NT2/D1 (cell line): ENCODE data around the gene MBD3L2.
"Not testable (repeated sequence)": the region's sequence is repeated elsewhere in the genome, so short reads cannot be mapped to it uniquely, and the experiment has no call there.

Experiments used
- DNase-seq: peaks from one replicate; pipeline ENCODE4 v3.0.0-alpha.2; 2011; ENCODE audit warnings: low read depth, low spot score
- H3K27me3 ChIP-seq: 2 replicates; pipeline ENCODE4 v1.6.0; 2011; ENCODE audit warnings: mild to moderate bottlenecking; ENCODE audit not compliant: insufficient read length, insufficient read depth
- H3K36me3 ChIP-seq: 2 replicates; pipeline ENCODE4 v1.6.1; 2011; ENCODE audit warnings: mild to moderate bottlenecking, low read length, mixed read lengths; ENCODE audit not compliant: insufficient read depth, insufficient read length
- H3K4me1 ChIP-seq: 2 replicates; pipeline ENCODE4 v1.5.1; 2011; ENCODE audit not compliant: insufficient read depth, insufficient read length
- H3K4me3 ChIP-seq: 2 replicates; pipeline ENCODE4 v1.5.1; 2011; ENCODE audit warnings: low read depth; ENCODE audit not compliant: insufficient read length
- H3K9ac ChIP-seq: 2 replicates; pipeline ENCODE4 v1.6.0; 2011; ENCODE audit warnings: low read depth; ENCODE audit not compliant: insufficient read length
- H3K9me3 ChIP-seq: 2 replicates; pipeline ENCODE4 v1.5.1; 2011; ENCODE audit warnings: mild to moderate bottlenecking, low read length; ENCODE audit not compliant: insufficient read depth
- SUZ12 ChIP-seq: IDR thresholded peaks from 2 replicates; pipeline ENCODE4 v1.6.1; 2011; ENCODE audit not compliant: insufficient read length, insufficient read depth; ENCODE audit errors: extremely low read depth
- YY1 ChIP-seq: IDR thresholded peaks from 2 replicates; pipeline ENCODE4 v1.6.1; 2011; ENCODE audit not compliant: insufficient read length, insufficient read depth
- ZNF274 ChIP-seq: IDR thresholded peaks from 2 replicates; pipeline ENCODE4 v1.6.1; 2011; ENCODE audit warnings: mild to moderate bottlenecking, low read depth, low read length

The MBD3L2 gene

GRCh38 chr19:7010722-7011593 is 38.2 kb upstream of the MBD3L2 start:
- Histone ChIP-seq H3K27me3 (no peaks in the 10 kb centered on the region), H3K4me3 (no peak overlapping the region), H3K9ac (no peak overlapping the region), H3K36me3 (no peaks in the 10 kb centered on the region), H3K4me1 (no peaks in the 10 kb centered on the region), H3K9me3 (no peaks in the 10 kb centered on the region; the same call in 1 of the 2 replicates)
- DNase-seq: no peak
- TF ChIP-seq ZNF274 (no peak), SUZ12 (no peak), YY1 (no peak)

GRCh38 chr19:7013678-7014077 is 35.4 kb upstream of the MBD3L2 start:
- TF ChIP-seq SUZ12: no peak
- TF ChIP-seq YY1: no peak
- no peak for TF ChIP-seq ZNF274
- Histone ChIP-seq H3K9ac (no peak overlapping the region), H3K27me3 (no peaks in the 10 kb centered on the region), H3K4me1 (no peaks in the 10 kb centered on the region), H3K4me3 (no peak overlapping the region), H3K9me3 (no peaks in the 10 kb centered on the region; the same call in 1 of the 2 replicates), H3K36me3 (no peaks in the 10 kb centered on the region)
- DNase-seq: no peak

GRCh38 chr19:7018828-7019227 is 30.3 kb upstream of the MBD3L2 start:
- no peak for DNase-seq
- Histone ChIP-seq H3K4me1 (no peaks in the 10 kb centered on the region), H3K9ac (no peak overlapping the region), H3K9me3 (no peaks in the 10 kb centered on the region), H3K27me3 (no peaks in the 10 kb centered on the region), H3K4me3 (no peak overlapping the region), H3K36me3 (no peaks in the 10 kb centered on the region)
- no peak for TF ChIP-seq YY1
- no peak for TF ChIP-seq SUZ12
- TF ChIP-seq ZNF274: no peak

- H3K4me1 ChIP-seq, H3K36me3 ChIP-seq, H3K9me3 ChIP-seq, DNase-seq, H3K4me3 ChIP-seq, H3K27me3 ChIP-seq, H3K9ac ChIP-seq: not testable (repeated sequence)
Measured at GRCh38 chr19:7021331-7021730, 27.8 kb upstream of the MBD3L2 start, which contains the start of gene MBD3L2B. TSS of gene MBD3L2B (minus strand) at chr19:7021431. CDS start at chr19:7021397, 34 bp downstream.

- not testable (repeated sequence) for H3K4me3 ChIP-seq, H3K9ac ChIP-seq, H3K36me3 ChIP-seq, H3K4me1 ChIP-seq, H3K9me3 ChIP-seq, DNase-seq, H3K27me3 ChIP-seq
Measured at GRCh38 chr19:7028790-7029189, 20.3 kb upstream of the MBD3L2 start.

- H3K36me3 ChIP-seq, H3K27me3 ChIP-seq, H3K9ac ChIP-seq, H3K9me3 ChIP-seq, H3K4me3 ChIP-seq, H3K4me1 ChIP-seq, DNase-seq: not testable (repeated sequence)
Measured at GRCh38 chr19:7030278-7030677, 18.8 kb upstream of the MBD3L2 start, which contains the start of gene MBD3L5. TSS of gene MBD3L5 (plus strand) at chr19:7030578. CDS start at chr19:7030612, 34 bp downstream.

GRCh38 chr19:7040079-7040478 is 9.0 kb upstream of the MBD3L2 start, which contains the start of gene MBD3L4:
TSS of gene MBD3L4 (minus strand) at chr19:7040179. CDS start at chr19:7040144, 35 bp downstream.
- not testable (repeated sequence) for H3K27me3 ChIP-seq, H3K9me3 ChIP-seq, H3K4me1 ChIP-seq, H3K9ac ChIP-seq, DNase-seq, H3K36me3 ChIP-seq, H3K4me3 ChIP-seq

- H3K27me3 ChIP-seq, H3K36me3 ChIP-seq, DNase-seq, H3K9me3 ChIP-seq, H3K4me1 ChIP-seq, H3K4me3 ChIP-seq, H3K9ac ChIP-seq: not testable (repeated sequence)
Measured at GRCh38 chr19:7041563-7041962, 7.6 kb upstream of the MBD3L2 start.

GRCh38 chr19:7051421-7051820 is 2.3 kb downstream of the MBD3L2 start:
- DNase-seq, H3K4me1 ChIP-seq, H3K9me3 ChIP-seq, H3K4me3 ChIP-seq, H3K9ac ChIP-seq, H3K36me3 ChIP-seq, H3K27me3 ChIP-seq: not testable (repeated sequence)

- H3K9ac ChIP-seq, DNase-seq, H3K4me3 ChIP-seq, H3K9me3 ChIP-seq, H3K36me3 ChIP-seq, H3K27me3 ChIP-seq, H3K4me1 ChIP-seq: not testable (repeated sequence)
Measured at GRCh38 chr19:7052896-7053295, 3.8 kb downstream of the MBD3L2 start.
